ENCODE results near the gene ZNF827.

The ZNF827 gene

DNA sequence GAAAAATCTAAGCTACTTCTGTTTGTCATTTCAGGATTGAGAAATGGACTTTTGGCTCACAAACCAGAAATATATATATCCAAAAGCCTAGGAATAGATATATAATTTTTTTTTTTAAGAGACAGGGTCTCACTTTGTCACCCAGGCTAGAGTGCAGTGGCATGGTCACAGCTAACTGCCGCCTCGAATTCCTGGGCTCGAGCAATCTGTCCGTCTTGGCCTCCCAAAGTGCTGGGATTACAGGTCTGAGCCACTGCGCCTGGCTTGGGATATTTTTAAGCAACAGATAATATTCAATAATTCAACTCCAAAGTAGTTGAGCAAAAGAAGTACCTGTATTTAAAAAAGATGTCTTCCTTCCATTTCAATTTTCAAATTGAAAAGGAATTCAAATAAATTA is 146.2 kb downstream of the ZNF827 start:
- no peak for DNase-seq (ENCODE audit: low read depth)

- DNase-seq (ENCODE audit: low read depth) = no peak
Measured at GRCh38 chr4:145791988-145792387, 146.6 kb downstream of the ZNF827 start.

- DNase-seq (ENCODE audit: low read depth) = no peak
Measured at GRCh38 chr4:145788755-145789154, 149.9 kb downstream of the ZNF827 start.

GRCh38 chr4:145786830-145787229 is 151.8 kb downstream of the ZNF827 start:
- DNase-seq (ENCODE audit: low read depth) = no peak

GRCh38 chr4:145786261-145786660 is 152.4 kb downstream of the ZNF827 start:
- DNase-seq (ENCODE audit: low read depth) = no peak

GRCh38 chr4:145785391-145786008 is 153.1 kb downstream of the ZNF827 start:
- DNase-seq (ENCODE audit: low read depth) = no peak

DNA sequence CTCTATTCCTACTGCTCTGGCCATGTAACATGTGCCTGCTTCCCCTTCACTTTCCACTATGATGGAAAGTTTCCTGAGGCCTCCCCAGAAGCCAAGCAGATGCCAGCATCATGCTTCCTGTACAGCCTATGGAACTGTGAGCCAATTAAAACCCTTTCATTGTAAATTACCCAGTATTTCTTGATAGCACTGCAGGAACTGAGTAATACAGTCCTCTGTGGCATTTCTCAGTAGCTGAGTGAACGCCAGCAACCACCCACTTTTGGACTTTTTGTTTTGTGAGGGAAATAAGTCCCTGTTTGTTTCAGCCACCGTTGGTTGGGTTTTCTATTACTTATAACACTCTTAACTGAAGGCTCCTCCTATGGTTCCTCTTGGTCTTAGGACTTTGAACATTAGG is 154.6 kb downstream of the ZNF827 start:
- no peak for DNase-seq (ENCODE audit: low read depth)

- DNase-seq (ENCODE audit: low read depth) = no peak
Measured at GRCh38 chr4:145782756-145783155, 155.9 kb downstream of the ZNF827 start.

GRCh38 chr4:145781351-145781750 is 157.3 kb downstream of the ZNF827 start:
- DNase-seq (ENCODE audit: low read depth) = no peak

DNA sequence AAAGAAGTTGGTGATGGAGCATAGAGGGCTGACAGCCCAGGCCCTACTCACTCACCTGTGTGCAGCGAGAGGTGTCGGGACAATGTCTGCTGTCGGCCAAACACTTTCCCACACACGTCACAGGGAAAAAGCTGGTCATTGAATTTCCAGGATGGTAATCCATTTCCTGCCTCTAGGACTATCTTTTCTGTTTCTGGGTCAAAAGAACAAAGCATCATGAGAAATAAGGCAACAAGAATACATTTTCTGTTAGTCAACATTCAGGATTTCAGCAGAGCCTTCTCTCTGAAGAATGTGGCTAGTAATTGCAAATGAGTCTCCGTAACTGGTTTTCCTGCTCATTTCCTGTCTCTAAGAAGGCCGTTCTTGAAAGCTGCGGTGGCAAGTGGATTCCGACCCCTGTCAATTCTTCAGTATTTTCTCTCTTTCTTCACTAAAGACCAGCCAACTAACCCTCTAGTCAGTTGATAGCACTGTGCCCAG is 159.3 kb downstream of the ZNF827 start:
- DNase-seq (ENCODE audit: low read depth) = no peak

GRCh38 chr4:145776208-145776607 is 162.4 kb downstream of the ZNF827 start:
- DNase-seq (ENCODE audit: low read depth) = no peak

DNA sequence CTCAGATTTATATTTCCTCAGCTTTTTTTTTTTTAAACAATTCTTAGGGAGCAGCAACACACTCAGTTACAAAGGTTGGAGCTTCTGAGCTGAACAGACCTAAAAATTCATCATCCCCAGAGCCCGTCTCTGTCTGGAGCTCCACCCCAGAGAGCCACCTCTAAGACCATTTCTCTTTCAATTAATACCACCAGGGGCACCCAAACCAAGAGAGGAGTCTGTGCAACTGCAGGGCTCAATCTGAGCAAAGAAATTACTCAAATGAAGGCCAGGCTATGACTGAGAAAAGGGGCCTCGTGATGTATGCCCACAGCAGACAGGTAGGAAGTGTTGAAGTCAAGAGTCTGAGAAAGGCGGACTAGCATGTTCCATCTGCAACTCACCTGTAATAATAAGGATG is 163.2 kb downstream of the ZNF827 start:
- no peak for DNase-seq (ENCODE audit: low read depth)

GRCh38 chr4:145774473-145774872 is 164.2 kb downstream of the ZNF827 start:
- no peak for DNase-seq (ENCODE audit: low read depth)

DNA sequence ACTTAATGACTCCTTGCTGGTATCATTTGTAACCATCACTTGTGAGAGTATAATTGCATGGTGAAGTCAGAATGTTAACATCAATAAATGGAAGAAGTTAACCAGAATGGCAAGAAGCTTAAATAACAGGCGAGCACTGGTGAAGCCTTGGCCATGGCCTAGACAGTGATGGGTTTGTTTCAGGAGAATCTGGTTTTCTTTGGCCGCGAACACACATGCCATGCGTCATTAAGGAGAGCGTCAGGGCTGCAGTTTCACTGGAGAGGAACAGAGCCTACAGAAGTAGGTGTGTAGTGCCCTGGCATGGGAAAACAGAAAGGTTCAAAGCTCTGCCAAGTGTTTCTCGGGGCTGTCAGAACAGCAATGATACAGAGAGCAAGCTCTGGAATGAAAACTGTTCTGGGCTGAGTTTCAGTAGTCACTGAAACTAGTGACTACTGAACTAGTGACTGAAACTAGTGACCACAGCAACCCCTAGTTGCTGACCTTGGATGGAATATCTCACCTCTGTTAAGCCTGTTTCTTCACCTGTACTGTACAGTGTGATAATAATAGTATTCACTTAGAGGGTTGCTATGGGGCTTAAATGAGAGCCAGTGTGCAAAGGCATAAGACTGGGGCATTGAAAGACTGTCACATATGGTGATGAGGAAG is 164.9 kb downstream of the ZNF827 start:
- no peak for DNase-seq (ENCODE audit: low read depth)

DNA sequence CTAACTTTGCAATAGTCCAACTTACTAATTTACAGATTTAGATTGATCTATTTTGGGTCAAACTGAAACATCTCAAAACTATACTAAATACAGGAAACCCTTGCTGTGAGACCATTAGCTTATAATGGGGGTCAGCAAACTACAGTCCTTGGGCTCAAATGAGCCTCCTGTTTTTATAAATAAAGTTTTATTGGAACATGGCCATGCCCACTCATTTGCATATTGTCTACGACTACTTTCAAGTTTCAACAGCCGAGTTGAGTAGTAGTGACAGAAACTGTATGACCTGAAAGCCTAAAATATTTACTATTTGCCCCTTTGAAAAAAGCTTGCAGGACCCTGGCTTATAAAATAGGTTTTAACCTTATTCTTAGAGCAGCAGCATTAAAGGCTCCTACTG is 166.3 kb downstream of the ZNF827 start:
- DNase-seq (ENCODE audit: low read depth) = no peak

DNA sequence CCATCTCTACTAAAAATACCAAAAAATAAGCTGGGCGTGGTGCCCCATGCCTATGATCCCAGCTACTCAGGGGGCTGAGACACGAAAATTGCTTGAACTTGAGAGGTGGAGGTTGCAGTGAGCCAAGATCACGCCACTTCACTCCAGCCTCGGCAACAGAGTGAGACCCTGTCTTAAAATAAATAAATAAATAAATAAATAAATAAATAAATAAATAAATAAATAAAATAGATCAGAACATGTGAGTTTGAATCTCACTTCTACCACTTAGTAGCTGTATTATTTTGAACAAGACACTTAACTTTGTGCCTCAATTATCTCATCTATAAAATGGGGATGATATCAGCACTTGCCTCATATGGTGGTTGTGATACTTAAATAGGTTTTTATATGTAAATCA is 168.5 kb downstream of the ZNF827 start:
- DNase-seq (ENCODE audit: low read depth) = no peak

DNA sequence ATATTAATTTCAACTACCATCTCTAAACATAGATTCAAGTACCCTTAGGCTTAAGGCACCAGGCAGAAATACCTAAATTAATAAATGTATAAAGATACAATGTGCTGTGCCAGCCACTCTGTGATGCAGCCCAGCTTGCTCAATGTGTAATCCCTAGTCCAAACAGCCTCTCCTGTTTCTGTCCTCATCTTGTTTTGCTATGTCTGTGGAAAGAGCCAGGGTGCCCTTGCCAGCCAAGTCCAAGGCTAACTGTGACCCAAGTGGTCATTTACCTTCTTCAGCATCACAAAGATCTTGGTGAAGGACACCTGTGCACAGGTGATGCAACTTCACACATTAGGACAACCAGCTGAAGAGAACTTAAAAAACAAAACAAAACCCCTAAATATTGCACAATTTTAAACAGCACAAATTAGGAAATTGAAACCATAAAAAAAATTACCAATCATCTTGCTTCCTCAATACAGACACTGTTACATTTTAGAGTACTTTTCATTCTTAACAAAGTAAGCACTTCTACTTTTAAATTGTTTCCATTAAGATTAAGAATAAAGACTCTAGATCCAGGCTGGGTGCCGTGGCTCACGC is 169.1 kb downstream of the ZNF827 start:
- DNase-seq (ENCODE audit: low read depth) = no peak

GRCh38 chr4:145766273-145766672 is 172.3 kb downstream of the ZNF827 start:
- DNase-seq (ENCODE audit: low read depth) = no peak

DNA sequence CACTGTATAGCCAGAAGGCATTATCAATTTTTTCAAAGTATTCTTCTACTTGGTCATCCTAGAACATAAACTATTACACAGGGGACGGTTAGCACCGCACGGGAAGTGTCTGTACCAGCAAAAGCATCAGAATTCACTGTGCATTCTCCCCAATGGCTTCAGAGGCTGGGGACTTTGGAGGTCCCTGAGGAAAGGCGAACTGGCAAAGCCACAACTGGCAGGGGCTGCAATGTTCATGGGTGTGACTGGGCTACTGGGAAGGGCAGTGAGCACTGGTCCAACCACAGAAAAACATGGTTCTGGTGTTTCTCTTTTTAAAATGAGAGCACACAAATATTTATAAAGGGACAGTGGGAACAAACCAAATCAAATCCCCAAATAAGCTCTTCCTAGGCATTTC is 175.2 kb downstream of the ZNF827 start:
- no peak for DNase-seq (ENCODE audit: low read depth)

GRCh38 chr4:145762719-145763118 is 175.9 kb downstream of the ZNF827 start:
- DNase-seq (ENCODE audit: low read depth) = no peak

DNA sequence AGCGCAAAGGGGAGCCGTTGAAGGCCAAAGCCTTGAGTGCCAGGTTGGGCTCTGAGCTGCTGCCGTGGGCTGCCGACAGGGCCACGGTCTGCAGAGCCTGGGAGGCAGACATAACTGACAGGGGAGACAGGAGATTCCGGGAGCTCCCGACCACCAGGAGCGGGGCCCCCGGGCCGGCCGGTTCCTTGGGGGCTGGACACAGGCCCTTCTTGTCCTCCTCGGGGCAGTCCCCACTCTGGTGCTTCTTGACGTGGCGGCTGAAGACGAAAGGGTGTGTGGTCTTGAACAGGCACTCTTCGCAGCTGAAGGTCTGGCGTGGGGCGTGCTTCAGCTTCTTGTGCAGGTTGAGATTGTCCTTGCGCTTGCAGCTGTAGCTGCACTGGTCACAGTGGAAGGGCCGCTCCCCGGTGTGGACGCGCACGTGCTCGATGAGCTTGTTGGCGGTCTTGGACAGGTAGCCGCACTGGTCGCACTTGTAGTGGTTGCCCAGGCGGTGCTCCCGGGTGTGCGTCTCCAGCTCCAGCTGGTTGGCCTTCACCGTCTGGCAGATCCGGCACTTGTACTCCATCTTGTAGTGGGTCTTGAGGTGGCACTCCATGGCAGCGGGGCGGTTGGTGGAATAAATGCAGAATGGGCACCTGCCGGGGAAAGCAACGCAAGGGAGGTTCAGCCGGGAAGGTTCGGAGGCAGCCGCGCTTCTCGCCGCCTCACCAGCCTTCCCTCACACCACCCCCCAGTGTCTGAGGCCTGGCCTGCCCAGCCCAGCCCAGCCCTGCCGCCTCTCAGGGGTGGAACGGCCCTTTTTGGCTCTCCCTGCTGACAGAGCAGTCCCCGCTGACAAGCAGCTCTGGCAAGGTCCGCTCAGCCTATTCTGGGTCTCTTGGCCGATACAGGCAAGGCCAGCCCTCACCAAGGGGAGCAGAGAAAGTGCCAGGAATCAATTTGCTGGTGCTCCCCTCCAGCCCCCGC is 177.4 kb downstream of the ZNF827 start:
- no peak for DNase-seq (ENCODE audit: low read depth)

DNA sequence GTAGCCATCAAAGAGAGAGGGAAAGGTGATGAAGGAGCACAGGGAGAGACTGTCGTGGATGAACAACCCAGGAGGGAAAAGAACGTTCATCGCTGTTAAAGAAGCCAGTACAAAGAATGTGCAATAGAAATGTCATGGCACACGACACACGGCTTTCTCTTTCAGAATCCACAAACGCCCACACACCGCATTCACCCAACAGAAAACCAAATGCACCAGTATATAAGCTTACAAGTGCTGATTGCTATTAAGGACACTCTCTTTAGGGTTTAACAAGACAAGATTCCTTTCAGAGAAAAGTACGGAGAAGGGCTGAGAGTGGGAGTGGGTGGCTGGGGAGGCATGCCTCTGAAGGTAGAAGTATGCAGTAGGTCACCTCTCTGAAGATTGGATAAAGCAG is 178.4 kb downstream of the ZNF827 start:
- DNase-seq (ENCODE audit: low read depth) = no peak
